GM08714 (cell line): ENCODE data around the gene ZDHHC17.

ENCODE experiments used
- H3K4me3 ChIP-seq: fragments of 200-500 bp; sonication (Bioruptor generic); 2 replicates; pipeline ENCODE4 v1.5.1; 2014; ENCODE audit warnings: mild to moderate bottlenecking, low read length, inconsistent platforms
- ZNF274 ChIP-seq: IDR thresholded peaks from 2 replicates; pipeline ENCODE4 v1.6.1; 2012; ENCODE audit warnings: mild to moderate bottlenecking, low read depth, low read length

The ZDHHC17 gene

DNA sequence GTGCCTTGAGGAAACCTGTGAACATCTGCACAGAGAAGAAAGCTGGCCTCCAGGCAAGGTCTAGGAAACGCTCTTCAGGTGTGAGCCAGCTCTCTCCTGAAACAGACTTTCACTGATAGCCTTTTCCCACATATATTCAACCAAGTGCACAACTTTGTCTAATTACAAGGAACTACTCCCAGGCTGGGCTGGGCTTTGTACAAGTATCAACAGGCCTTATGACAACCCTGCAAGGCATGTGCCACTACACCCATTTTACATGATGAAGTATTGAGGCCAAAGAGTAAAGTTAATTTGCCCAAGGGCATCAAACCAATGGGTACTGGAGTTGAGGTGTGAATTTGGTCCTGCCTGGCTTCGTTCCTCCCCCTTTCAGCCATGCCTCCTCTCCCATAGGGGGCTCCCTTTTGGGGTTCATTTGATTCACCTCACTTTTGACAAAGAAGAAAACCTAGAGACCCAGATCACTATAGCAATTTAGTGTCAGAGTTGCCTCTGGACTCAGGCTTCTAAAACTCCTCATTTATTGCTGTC is 112.8 kb downstream of the ZDHHC17 start:
- H3K4me3 ChIP-seq: no peak overlapping the region
- TF ChIP-seq ZNF274: no peak

DNA sequence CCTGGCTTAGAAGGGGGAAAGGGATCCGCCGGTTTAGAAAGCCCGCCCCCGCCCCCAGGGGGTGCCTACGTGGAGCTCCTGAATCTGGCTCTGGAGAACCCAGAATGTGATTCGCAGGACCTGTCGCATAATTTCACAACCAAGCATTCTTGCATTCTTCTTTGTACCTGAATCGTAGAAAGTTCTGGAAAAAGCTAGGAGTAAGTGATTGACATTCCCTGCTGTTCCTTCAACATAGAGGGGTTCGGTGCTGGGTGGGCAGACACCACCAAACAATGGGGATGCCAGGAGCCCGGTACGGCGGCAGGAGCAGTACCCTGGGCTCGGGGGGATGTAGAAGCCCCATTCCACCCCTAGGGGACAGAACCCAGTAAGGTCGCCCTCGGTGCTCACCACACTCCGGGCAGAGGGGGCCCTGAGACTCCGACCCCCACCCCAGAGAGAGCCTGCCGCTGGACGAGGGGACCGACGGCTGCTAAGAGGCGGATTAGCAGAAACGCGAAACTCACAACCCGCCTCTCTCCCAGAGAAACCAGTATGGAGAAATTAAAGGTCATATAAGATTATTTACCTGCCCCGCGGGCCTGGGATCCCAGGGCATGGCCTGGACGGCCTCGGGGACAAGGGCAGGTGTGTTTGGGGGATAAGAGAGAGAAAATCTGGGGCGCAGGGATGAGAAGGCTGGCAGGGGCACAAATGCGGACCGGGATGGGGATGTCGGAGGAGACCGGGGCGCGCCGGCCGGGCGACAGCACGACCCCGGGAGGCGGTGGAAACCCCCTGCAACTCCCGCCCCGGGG is 114.4 kb downstream of the ZDHHC17 start:
- no peak for TF ChIP-seq ZNF274
- peak overlapping the region; percentile 79 for H3K4me3 ChIP-seq

DNA sequence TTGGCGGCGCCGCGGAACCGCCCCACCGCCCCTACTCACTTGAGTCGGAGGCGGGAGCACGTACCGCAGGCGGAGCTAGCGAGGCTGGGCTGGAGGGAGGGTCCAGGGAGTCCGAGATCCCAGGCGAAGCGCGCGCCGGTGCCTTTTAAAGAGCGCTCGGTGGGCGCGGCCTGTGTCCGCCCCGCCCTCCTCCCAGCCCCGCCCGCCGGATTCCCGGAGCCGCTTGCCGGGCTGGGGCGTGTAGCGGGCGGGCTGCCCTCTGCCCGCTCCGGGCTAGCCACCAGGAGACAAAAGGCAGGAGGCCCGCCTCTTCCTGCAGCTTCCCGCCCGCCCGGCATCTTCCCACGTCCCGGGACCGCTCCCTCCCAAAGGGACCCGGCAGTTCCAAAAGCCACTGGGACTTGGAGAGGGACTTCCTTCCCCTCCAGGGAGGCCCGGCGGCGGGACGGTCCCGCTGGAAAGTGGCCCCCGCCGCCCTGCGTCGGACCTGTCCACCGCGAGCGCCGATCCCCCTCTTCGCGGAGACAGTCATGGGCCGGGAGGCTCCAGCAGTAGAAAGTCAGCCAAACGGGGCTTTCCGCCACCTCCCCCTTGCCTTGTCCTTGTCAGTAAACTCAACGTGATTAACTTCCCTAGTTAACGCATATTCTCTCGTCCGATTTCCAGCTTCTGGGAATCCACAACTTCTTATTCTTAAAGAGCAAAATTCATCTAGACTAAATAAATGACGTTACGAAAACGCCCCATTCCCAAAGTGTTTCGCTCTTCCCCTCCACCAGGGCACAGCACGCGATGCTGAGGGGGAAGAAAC is 115.2 kb downstream of the ZDHHC17 start, which contains the start of gene CSRP2:
TSS of gene CSRP2 (minus strand) at position 121 of the 811 bp plus-strand sequence. CDS start 12,759 bp downstream, outside the sequence.
- H3K4me3 ChIP-seq: peak within 1 kb of the TSS; percentile 79
- no peak for TF ChIP-seq ZNF274

DNA sequence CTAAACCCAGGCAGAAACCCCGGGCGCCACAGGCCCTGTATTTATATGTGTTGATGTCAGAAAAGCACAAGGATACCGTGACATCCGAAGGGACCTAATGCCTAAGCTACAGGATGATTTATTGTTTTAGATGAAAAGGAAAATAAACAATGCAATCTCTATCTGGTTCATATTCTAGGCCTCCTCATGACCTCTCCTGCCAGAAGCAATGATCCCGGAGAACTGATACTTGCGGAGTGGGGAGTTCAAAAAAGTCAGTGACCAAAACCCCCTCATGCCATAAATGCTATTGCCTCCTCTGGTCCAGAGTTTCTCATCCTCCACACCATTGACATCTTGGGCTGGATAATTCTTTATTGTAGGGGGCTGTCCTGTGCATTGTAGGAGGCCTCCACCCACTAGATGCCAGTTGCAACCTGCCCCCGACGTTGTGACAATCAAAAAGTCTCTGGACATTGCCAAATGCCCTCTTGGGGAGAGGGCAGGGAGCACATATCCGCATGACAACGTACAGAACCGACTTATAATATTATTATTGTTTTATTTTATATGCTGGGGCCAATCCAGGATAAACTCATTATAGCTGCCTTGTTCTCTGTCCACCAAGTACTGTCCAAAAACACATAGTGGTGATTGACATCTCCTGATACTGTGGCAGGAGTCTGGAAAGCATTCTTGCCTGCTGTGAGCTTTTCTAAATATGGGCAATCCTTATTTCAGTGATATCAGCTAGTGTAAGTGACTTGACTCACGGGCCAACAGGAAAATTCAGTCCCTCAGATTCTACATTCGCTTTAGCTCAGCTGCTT is 116.0 kb downstream of the ZDHHC17 start:
- peak overlapping the region; percentile 79; the same call in 1 of the 2 replicates for H3K4me3 ChIP-seq
- TF ChIP-seq ZNF274: no peak

DNA sequence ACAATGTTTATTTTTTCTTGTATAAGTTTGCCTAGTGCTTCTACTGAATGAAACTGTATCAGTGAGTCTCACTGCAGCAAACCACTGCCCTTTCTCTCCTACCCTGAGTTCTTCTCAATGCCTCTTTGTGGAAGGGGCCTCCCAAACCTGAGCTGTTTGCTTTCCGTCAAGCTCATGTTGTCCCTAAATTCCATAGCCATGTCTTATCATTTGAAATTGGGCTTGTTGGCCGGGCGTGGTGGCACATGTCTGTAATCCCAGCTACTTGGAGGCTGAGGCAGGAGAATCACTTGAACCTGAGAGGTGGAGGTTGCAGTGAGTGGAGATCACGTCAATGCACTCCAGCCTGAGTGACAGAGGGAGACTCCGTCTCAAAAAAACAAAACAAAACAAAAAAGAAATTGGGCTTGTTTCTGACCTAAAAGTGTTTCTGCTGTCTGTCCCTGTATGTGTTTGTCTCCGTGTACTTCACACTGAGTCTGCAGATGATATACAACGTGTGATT is 116.7 kb downstream of the ZDHHC17 start:
- H3K4me3 ChIP-seq: no peak overlapping the region
- no peak for TF ChIP-seq ZNF274

DNA sequence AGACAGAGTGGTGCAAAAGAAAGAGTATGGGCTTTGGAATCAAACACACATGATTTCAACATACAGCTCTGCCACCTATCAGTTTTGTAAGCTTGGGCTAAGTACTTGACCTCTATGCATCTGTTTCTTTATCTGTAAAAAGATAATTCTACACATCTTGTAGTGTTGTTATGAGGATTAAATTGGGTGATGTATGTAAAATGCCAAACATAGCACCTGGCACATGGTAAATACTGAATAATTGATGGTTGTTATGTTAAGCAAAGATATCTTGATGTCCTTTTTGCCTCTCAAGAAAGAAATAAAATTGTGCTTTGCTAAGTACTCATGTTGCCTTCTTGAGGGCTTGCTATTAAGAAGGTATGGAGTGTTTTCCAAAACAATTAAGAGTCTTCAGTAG is 117.2 kb downstream of the ZDHHC17 start:
- no peak for TF ChIP-seq ZNF274
- no peak overlapping the region for H3K4me3 ChIP-seq

DNA sequence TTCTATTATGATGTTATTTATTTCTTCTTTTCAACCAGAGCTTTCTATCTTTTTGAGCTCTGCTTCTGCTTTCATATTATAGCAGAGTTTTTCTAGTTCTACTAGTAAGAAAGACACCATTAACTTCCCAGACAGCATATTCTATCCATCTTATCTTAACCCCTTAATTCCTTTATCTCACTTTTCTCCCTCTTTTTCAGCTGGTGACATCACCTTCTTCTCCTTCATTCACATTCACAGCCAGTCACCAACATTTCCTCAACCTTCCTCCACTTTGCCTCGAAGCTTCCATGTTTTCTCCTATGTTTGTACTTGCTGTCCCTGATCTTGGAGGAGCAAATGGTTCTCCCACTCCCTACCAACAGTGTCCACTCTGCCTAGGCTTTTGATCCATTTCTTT is 118.5 kb downstream of the ZDHHC17 start:
- no peak for TF ChIP-seq ZNF274

DNA sequence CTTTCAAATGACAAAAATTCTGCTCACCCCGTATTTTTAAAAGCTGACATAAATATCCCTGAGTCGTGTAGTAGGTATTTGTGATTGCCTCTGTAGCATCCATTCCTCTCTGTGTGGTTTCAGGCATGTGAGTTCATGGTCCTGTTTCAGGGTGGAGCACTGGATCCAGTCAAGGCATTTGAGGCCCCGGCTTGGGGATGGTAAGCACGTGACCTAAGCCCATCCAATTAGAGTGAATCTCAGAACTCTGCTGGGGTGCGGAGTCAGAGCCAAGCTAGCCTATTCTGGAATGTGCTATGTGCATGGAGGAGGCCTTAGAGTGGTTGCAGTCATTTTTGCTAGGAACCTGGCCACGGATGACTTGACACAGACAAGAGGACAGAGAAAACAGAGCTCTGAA is 119.2 kb downstream of the ZDHHC17 start:
- no peak for TF ChIP-seq ZNF274
- no peak overlapping the region for H3K4me3 ChIP-seq

More for the DNA sequence above, 118.5 kb downstream of the ZDHHC17 start:
- H3K4me3 ChIP-seq: no peak overlapping the region

DNA sequence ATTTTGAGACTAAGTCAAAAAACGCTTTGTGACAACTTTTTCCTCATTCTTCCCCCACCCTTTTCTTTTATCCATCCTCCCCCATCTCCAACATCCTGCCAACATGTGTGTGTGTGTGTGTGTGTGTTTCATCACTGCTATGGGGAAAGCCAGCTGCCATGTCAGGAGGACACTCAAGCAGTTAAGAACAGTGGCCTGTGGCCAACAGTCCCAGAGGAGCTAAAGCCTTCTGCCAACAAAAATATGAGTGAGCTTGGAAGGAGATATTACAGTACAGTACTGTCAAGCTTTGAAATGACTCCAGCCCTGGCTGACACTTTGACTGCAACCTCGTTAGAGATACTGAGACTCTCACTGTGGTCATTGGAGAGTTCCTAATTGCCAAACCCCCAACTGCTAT is 119.9 kb downstream of the ZDHHC17 start:
- no peak for TF ChIP-seq ZNF274
- H3K4me3 ChIP-seq: no peak overlapping the region

DNA sequence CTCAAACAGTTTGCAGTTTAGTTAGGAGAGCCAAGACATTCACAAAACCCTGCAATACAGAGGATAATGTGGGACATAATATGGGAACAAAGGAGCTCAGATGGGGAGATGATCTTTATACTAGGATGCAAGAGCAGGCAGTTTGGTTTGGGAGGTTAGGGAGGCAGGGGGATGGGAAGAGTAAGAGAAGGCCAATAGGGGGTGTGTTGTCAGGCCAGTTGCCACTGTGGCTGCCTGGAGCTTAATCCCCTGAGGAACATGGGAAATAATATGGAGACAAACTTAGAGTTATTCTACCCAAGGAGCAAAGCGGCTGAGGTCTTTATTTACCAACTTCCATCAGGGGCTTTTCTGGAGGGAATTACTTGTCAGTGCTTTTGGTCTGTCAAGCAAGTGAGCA is 124.9 kb downstream of the ZDHHC17 start:
- no peak for TF ChIP-seq ZNF274
- H3K4me3 ChIP-seq: no peak overlapping the region

DNA sequence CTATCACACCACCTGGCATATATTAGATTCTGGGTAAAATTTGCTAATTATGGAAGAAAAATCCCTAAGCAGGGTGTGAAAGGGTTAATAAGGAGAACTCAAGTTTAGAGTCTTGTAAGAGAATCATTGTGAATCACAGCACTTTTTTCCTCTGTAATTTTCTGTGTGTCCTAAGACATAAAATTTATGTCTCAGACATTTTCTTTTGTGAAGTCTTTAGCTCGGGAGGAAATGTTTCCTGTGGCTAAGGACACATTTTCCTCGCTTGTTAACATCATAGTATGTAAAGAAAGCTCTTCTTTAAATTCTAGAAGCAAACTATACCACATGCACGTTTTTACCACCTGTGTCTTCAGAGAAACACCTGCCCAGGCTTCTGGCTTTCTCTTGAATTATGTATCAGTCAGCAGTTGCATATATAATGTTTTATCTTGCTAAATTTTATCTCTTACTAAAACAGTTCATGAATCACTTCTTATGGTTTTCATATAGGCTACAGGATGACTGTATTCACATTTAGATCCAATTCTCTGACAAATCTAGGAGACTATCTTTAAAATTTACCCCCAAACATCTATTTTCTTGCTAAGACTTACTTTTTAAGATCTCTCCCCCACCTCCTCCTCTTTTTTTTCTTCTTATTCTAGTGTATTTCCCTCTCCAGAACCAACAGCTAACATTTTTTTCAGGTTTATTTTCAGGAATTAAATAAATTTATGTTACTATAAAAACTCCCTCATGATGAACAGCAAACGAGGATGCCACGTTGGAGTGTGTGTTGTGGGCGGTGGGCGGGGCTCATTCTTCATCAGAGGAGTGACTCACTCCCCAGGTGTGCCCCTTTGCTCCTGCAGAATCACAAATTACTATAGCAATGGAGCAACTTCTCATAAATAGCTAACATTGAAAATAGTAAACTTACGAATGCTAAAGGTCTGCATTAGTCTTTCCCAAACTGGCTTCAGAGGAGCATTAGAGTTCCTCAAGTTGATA is 126.5 kb downstream of the ZDHHC17 start:
- no peak overlapping the region for H3K4me3 ChIP-seq
- TF ChIP-seq ZNF274: no peak

DNA sequence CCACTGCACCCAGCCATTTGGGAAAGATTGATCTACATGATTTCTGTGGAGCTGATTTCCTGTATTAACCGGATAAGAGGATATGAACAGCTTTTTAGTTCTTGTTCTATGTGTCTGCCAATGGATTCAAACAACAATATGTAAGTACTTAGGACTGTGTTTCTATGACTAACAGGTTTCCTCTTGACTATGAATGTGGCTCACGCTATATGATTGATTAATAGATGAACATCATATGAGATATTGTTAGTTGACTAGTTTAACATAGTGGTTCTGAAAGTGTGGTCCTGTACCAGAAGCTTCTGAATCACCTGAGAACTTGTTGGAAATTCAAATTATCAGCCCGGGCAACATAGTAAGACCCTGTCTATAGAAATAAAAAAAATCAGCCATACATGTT is 127.7 kb downstream of the ZDHHC17 start:
- no peak overlapping the region for H3K4me3 ChIP-seq
- no peak for TF ChIP-seq ZNF274

DNA sequence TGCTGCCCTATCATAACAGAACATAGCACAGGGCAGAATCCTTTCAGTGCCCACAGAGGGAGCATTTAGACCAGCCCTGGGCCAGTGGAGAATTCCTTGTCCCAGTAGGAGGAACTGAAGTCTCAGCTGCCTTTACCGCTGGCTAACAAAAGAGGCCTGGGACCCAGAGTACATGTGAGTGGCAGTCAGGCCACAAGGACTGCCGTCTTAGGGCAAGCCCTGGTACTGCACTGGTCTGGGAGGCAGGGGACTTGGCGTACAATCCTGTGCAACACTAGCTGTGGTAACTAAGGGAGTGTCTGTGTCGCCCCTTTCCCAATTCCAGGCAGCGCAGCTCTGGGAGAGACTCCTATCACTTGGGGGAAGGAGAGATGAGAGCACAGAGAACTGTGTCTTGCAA is 131.9 kb downstream of the ZDHHC17 start:
- TF ChIP-seq ZNF274: no peak
- H3K4me3 ChIP-seq: no peak overlapping the region

DNA sequence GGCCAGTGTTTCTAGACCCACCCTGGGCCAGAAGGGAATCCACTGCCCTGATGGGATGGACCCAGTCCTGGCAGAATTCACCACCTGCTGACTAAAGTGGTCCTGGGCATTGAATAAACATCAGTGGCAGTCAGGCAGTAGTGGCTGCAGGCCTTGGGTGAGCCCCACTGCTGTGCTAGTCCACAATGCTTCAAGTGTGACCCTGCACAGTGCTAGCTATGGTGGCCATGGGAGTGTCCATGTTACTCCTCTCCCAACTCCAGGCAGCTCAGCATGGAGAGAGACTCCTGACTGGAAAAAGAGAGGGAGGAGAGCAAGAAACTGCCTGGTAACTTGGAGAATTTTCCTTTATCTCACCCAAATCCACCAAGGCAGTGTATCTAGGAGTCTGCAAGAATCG is 132.4 kb downstream of the ZDHHC17 start:
- H3K4me3 ChIP-seq: no peak overlapping the region
- TF ChIP-seq ZNF274: no peak
